Ramos (cell line): ENCODE results near the gene TWSG1.
"Not testable (repeated sequence)": the region's sequence is repeated elsewhere in the genome, so short reads cannot be mapped to it uniquely, and the experiment has no call there.

Experiments used
- in situ Hi-C: fragments of 300-500 bp; cut with MboI; formaldehyde crosslinking; loops from one replicate; pipeline ENCODE4 v1.14.3; 2022; ENCODE audit warnings: low sequenced_read_pairs; ENCODE audit not compliant: unreplicated experiment

TWSG1 gene

DNA sequence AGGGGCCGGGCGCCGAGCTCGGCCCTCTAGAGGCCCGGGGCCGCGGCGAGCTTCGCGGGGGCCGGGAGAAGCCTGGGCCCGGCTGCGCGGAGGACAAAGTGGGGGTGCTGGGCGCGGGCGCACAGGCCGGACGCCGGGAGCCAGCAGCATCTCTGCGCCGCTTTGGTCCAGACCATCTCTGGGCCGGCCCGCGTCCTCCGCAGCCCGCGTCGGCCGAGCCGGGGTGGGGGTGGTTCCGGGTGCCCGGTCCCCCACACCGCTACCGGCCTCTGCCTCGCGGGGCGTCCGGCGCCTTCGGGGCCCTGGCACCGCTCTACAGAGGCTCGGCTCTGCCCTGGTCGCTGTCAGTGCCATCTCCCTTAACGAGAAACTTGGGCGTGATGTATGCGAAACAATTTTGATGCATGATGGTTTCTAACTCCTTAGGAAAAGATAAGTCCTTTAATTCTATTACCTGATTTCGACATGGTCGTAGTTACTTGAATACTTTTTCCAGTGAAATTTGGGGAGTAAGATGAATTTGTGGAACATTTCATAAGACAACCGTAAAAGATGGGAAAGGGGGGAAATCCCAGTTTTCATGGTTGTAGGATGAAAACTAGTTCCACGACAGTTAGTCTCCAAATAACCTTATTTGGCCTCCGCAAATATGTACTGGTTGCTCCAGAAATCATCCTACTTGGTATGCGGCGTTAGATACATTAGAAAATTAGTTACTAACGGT lies 562 bp downstream of the TWSG1 start:
- in situ Hi-C loops = loop anchor here (10.0 kb wide), 1 partner anchor 260 kb away; no protein-coding TSS in a partner anchor

DNA sequence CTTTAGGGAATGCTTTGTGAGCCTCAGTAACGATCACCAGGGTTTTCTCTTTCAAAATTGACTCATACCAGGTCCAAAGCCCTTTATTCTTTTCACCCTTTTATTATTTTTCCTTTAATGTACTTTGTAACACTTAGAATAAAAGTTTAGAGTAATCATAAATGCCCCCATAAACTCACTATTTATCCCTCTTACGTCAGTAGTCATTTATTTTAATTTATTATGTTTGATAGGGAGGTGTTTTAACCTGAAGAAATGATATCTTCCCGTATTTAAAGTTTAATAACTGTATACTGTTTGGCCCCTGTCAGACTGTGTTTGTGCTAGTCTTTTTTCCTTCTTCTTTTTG lies 1.1 kb downstream of the TWSG1 start:
- in situ Hi-C loops = loop anchor here (10.0 kb wide), 1 partner anchor 261 kb away; no protein-coding TSS in a partner anchor

DNA sequence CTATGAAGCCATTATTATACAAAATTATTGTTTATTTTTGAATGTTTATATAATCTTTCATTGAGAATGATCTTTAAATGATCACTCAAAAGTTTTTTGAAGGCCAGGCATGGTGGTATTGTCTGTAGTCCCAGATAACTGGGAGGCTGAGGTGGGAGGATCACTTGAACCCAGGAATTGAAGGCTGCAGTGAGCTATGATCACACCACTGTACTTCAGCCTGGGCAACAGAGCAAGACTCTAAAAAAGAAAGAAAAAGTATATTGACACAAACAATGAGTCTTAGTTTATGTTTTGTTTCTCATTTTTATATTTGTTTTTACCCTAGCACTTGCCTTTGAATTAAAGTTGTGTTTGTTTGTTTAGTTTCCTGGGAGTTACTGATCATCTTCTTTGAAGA lies 2.3 kb downstream of the TWSG1 start:
- in situ Hi-C loops = loop anchor here (10.0 kb wide), 1 partner anchor 262 kb away; no protein-coding TSS in a partner anchor

DNA sequence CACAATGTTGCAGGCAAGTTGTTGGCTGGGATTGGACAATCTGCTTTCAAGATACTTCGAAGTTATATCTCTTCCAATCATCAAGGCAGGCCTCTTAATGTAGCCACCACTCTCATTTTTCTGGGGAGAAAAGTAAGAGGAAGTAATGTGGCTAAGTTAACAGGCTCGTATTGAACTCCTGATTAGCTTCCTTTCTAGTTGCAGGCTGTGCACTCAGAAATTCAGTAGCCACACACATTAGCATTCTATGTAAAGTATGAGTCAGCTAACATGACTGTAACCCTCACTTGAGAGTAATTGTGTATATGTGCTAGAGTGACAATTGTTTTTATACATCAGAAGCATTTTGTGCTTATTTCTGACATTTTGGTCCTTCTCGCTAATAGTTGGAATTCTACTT lies 3.3 kb downstream of the TWSG1 start:
- in situ Hi-C loops = loop anchor here (10.0 kb wide), 1 partner anchor 263 kb away; no protein-coding TSS in a partner anchor

DNA sequence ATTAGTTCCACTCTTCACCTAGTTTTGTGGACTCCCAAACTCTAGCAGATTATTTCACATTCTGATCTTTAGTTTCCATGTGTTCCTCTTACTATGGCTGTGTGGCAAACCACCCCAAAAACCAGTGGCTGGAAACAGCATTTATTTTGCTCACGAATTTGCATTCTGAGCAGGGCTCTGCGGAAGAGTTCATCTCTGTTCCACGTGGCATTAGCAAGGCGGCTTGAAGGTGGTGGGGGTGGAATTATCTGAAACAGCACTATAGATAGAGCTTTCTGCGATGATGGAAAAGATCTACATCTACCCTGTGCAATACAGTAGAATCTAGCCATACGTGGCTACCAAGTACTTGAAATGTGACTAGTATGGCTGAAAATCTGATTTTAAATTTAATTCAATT lies 5.9 kb downstream of the TWSG1 start:
- in situ Hi-C loops = no loop called here

DNA sequence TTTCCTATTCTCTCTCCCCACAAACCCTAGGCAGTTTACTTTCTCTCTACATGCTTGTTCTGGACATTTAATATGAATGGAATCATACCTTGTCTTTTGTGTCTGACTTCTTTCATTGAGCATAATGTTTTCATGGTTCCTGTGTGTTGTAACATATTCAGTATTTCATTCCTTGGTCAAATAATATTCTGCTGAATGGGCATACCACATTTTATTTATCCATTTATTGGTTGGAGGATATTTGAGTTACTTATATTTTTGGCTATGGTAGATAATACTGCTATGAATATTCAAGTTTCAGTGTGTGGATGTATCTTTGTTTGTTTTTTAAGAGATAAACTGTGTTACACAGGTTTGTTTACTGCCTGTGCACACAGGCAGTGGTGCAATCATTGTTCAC lies 9.0 kb downstream of the TWSG1 start:
- in situ Hi-C loops = no loop called here

DNA sequence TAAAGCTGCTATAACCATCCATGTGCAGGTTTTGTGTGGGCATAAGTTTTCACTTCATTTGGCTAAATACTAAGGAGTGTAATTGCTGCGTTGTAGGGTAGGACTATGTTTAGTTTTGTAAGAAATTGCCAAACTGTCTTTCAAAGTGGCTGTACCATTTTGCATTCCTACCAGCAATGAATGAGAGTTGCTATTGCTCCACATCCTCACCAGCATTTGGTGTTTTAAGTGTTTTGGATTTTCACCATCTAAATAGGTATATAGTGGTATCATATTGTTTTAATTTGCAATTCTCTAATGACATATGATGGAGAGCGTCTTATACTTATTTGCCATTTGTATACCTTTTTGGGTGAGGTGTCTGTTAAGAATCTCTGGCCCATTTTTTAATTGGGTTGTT lies 12.2 kb downstream of the TWSG1 start:
- in situ Hi-C loops = no loop called here

DNA sequence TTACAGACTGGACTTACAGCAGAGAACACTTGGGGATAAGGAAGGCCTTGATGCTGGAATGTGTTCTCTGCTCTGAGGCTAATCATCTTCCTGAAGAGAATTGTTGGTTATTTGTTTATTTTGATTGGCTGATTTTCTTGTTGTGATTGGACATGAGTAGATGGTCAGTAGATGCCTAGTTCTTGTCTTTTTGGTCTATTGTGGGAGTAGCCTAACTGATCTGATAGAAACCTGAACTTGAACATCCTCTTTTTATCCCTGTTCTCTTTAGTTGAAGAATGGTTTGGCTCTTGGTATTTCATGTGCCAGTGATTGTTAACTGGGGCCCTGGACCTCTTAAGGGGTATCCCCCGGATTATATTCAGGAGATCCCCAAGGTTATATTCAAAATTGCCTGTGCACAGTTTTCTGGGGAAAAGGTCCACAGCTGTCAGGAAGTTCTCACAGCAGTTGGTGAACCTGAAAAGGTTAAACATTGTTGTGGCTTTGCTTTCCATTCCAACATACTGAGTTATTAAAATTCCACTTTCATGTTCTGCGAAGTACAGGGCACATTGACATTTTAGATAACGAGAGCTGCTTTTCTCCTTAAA lies 13.6 kb downstream of the TWSG1 start:
- in situ Hi-C loops = no loop called here

DNA sequence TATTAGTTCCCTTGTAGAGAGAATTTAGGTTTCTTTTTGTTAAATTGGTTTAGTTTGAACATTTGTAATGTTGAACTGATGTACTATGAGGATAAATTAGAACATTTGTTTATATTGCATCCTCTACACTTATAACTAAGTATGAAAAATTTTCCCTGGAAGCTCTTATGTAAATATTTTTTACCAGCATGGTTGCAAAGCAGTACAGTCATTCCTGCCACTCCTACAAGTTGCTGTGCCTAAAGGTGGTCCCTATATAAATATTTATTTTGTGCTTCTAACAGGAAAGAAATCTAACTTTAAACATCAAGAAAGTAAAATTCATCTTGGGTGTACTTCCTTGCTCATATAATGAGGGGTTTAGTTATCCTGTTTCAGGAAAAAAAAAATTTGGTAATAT lies 14.2 kb downstream of the TWSG1 start:
- in situ Hi-C loops = no loop called here

DNA sequence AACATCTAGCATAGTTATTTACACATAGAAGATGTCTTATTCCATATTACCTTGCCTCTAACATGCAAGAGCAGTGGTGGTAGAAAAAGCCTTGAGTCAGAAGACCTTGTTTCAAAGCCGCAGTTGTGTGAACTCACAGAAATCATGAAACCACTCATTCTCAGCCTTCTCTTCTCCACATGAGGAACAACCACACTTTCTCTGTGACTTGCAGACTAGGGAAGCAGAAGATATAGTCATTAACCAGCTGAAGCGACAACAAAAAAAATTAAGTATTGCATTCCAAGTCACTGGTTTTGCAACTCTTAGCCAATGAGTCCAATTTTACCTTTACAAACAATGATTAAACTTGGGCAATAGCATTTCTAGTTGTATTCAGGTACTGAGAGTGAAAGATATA lies 19.0 kb downstream of the TWSG1 start:
- in situ Hi-C loops = no loop called here

DNA sequence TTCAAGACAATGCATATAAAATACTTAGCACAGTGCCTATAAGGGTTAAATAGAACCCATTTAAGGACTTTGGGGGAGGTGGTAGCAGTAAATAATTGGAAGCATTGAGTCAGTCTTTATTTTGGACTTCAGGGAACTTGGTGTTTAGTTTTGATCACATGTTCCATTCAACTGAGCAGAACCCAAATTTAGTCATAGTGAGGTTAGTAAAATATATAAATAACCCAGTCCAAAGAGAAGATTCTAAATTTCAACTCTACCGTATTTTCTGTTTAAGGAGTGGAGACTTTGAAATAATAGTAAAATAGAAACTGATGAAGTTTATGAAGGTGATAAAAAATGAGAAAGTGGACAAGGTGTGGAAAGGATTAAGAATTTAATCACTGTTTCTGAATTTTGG lies 19.7 kb downstream of the TWSG1 start:
- in situ Hi-C loops = no loop called here

DNA sequence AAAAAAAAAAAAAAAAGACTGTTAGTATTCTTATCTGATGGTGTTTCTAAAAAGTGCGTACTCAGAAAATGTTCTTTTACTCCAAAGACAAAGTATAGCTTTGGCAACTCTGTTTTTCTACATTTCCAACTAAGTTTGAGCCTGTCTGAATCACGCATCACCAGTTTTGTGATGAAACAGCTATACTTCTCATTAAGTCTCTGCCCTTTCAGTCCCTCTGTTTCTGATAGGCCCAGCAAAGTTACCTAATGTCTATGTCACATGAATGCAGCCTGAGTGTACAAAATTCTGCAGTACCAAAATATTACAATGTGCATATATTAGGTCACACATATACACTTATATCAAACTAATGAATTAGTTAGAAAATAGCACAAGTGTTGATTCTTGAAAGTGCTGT lies 22.4 kb downstream of the TWSG1 start:
- in situ Hi-C loops = no loop called here

DNA sequence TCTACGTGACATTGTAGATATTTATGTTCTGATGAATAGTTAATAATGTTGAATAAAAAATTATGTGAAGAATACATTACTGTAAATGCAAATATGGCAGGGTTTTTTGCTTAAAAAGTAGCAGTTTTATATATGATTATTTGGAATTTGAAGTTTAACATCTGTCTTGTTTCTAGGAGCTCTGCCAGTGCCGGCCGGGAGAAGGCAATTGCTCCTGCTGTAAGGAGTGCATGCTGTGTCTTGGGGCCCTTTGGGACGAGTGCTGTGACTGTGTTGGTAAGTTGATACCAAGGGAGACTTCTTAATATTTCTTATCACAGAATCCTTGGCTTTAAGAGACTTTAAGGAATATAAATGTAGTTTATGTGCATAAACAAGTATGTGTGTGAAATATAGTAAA lies 25.2 kb downstream of the TWSG1 start:
- in situ Hi-C loops = no loop called here

DNA sequence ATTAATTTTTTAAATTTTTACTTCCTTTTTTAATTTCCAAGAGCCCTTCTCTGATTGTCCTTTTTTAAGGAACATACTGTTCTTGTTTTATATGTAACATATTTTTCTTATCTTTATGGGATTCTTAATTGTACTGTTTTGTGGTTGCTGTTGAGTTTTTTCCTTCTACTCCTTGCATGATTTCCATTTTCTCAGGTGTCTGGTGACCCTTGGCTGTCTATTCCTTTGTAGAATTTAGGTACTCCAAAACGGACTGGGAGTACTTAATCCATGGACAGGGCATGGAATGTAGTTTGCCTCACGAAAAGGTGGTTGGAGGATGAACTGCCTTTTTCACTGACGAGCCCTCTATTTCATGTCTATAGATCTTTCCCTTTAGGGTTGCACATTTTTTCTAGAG lies 26.6 kb downstream of the TWSG1 start:
- in situ Hi-C loops = no loop called here

DNA sequence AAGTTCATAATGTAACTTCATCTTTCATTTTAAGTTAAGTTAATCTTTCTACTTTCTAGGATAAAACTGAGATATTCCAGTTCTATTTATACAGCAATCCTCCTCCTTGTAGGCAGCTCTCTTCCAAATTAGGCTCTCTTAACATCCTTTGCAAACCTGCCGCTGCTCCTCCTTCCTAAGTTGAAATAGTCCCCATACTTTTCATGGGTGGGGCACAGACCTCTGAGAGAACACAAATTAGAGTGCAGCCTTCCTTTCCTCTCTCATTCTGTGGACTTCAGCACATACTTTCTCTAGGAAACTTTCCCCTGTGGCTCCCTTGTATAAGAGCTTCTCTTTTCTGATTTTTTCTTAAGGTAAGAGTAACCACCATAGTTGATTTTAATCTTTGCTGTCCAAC lies 28.3 kb downstream of the TWSG1 start:
- in situ Hi-C loops = no loop called here

DNA sequence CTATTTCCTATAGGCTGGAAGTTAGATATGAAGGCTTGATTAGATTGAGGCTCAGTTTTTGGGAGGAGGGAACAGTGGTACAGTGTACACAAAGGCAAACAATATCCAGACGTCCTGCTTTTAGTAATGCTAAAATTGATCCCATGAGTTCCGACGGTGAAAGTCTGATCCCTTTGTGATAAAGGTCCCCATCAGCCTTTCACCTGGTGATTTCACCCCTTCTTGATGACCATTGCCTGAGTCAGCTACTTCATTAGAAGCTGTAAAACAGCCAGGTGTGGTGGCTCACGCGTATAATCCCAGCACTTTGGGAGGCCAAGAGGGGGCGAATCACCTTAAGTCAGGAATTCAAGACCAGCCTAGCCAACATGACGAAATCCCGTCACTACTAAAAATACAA lies 29.7 kb downstream of the TWSG1 start:
- in situ Hi-C loops = no loop called here

DNA sequence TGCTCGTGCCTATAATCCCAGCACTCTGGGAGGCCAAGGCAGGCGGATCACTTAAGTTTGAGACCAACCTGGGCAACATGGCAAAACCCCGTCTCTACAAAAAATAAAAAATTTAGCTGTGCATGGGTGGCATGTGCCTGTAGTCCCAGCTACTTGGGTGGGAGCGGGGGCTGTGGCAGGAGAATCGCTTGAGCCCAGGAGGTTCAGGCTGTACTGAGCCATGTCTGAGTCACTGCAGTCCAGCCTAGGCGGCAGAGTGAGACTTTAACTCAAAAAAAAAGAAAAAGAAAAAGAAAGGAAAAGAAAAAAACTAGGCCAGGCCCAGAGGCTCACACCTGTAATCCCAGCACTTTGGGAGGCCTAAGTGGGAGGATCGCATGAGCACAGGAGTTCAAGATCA lies 30.8 kb downstream of the TWSG1 start:
- in situ Hi-C loops = no loop called here

DNA sequence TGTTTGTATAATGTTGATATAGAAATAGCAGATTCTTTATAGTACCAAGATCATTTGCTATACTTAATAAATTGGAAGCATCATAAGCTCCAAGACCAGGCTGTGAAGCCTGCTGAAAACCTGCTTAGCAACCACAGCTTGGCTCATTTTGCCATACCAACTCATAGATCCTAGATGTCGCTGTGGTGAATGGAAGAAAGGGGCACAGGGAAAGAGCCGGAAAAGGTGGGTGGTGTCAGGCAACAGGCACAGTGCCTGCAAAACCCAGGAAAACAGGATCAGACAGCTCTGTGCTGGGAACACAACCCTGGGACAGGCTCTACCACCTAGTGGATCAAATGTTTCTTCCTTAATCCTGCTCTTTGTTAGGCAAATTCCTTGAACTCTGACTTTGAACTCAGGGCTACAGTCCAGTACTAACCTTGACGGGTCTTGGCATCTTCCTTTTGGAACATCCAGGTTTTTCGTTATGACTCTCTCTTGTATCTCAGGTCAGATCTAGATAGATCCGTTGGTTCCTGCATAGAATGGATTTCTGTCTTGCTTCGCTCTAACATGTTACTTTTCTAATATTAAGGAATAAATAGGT lies 31.6 kb downstream of the TWSG1 start:
- in situ Hi-C loops = no loop called here

DNA sequence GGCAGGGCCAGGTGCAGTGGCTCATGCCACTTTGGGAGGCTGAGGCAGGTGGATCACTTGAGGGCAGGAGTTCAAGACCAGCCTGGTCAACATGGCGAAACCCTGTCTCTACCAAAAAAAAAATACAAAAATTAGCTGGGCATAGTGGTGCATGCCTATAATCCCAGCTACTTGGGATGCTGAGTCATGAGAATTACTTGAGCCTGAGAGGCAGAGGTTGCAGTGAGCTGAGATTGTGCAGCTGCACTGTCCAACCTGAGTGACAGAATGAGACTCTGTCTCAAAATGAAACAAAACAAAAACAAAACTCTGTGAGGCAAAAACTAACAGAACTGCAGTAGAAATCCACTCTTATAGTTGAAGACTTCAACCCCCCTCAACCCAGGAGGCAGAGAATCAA lies 38.7 kb downstream of the TWSG1 start:
- in situ Hi-C loops = not testable (repeated sequence)

DNA sequence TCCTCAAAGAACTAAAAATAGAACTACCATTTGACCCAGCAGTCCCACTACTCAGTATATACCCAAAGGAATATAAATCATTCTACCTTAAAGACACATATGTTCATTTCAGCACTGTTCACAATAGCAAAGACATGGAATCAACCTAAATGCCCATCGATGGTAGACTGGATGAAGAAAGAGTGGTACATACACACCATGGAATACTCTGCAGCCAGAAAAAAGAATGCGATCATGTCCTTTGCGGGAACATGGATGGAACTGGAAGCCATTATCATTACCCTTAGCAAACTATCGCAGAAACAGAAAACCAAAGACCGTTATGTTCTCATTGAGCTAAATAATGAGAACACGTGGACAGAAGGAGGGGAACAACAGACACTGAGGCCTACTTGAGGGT lies 44.5 kb downstream of the TWSG1 start:
- in situ Hi-C loops = no loop called here

DNA sequence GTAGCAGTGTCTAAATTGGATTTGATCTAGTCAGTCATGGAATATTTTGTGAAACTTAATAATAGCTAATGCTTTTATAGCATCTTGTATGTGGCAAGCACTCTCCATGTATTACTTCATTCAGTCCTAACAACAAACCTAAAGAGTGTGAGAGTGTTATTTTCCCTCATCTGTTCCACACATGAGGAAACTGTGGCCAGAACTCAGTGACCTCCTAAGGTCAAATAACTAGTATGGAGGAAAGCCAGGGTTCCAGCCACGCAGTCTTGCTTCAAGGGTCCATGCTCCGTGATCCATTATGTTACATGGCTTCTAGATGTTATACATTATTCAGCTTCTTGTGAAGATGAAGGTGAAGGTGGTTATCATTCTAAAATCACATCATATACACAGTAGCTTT lies 45.5 kb downstream of the TWSG1 start:
- in situ Hi-C loops = no loop called here
